Stomach (tissue), 9 donors: Measurements from ENCODE around the gene APOH. TPM values are rescaled to one million over a fixed set of nuclear protein-coding genes. Genes with fewer than 3 reads are reported as not detected.

ENCODE experiments used
- DNase-seq, 2 donors: peaks; one replicate each; pipeline versions ENCODE4 v3.0.0 to v3.0.0-alpha.2; 2013 to 2019
- H3K27ac ChIP-seq, 5 donors: fragments of 200-600 bp in 4 of 5; sonication (generic) in 4 of 5; one replicate each; pipeline ENCODE4 v1.5.1; 2013 to 2019; ENCODE audit warnings: mild to moderate bottlenecking in 1 of 5, moderate library complexity in 1 of 5
- H3K27me3 ChIP-seq, 3 donors: fragments of 200-600 bp; sonication (generic); one replicate each; pipeline ENCODE4 v1.5.1; 2017 to 2019; ENCODE audit warnings: mixed run types in 1 of 3
- H3K36me3 ChIP-seq, 4 donors: fragments of 200-600 bp; sonication (generic); 1 replicate in 3 of 4; 2 replicates in 1 of 4; pipeline ENCODE4 v1.5.1; 2016 to 2019
- H3K4me1 ChIP-seq, 4 donors: fragments of 200-600 bp; sonication (generic); one replicate each; pipeline ENCODE4 v1.5.1; 2016 to 2019
- H3K4me3 ChIP-seq, 4 donors: fragments of 200-600 bp; sonication (generic) in 3 of 4; one replicate each; pipeline ENCODE4 v1.5.1; 2016 to 2019; ENCODE audit warnings: mild to moderate bottlenecking in 1 of 4
- H3K9me3 ChIP-seq, 4 donors: fragments of 200-600 bp; sonication (generic); one replicate each; pipeline ENCODE4 v1.5.1; 2016 to 2019
- EP300 ChIP-seq: sonication (generic); formaldehyde crosslinking; IDR thresholded peaks from one replicate; pipeline ENCODE4 v1.6.1; 2017; ENCODE audit warnings: antibody characterized with exemption
- POLR2A ChIP-seq, 4 donors: fragments of 450-650 bp; IDR thresholded peaks; one replicate each; pipeline ENCODE4 v1.6.1; 2016; ENCODE audit warnings: antibody characterized with exemption in 4 of 4, control low read depth in 2 of 4, mild to moderate bottlenecking in 1 of 4, moderate library complexity in 1 of 4
- POLR2AphosphoS5 ChIP-seq, 3 donors: sonication (generic); formaldehyde crosslinking; IDR thresholded peaks; one replicate each; pipeline ENCODE4 v1.6.1; 2016; ENCODE audit warnings: antibody characterized with exemption in 3 of 3
- WGBS, 5 donors: extraction: QIAGEN DNeasy Blood & Tissue Kit in 3 of 5; methylation state at CpG; one replicate each; pipeline versions ENCODE4 v1.1.5 to v1.1.7; 2013 to 2018; 5-methylcytosine and 5-hydroxymethylcytosine counted together
- intact Hi-C: fragments of 100-400 bp; cut with DNase I; formaldehyde crosslinking; loops from one replicate; pipeline ENCODE4 v1.15.1; 2023; ENCODE audit warnings: low total_unique reads
- polyA plus RNA-seq, 3 donors: library from polyadenylated mRNA; stranded (reverse); fragments of 200-250 nt; gene quantifications; one replicate each; pipeline ENCODE4 v1.2.3, GENCODE V29; 2013
- total RNA-seq, 5 donors: library from RNA; depleted of rRNA; stranded (reverse); fragments of >200 nt; gene quantifications; one replicate each; pipeline versions ENCODE4 v1.1.0 to v1.2.3, GENCODE V29; 2014 to 2016
- TF ChIP-seq, protein P1 (sequence below), 7 experiments: fragments of 450-650 bp in 4 of 7; fragments of 200-600 bp in 3 of 7; sonication (generic) in 3 of 7; IDR thresholded peaks; one replicate each; pipeline ENCODE4 v1.5.1; 2016 to 2019; ENCODE audit warnings: antibody characterized with exemption in 7 of 7, control low read depth in 2 of 7, mild to moderate bottlenecking in 1 of 7
- donor health status: healthy with polysubstance abuse.
- donor health status: Bipolar disorder and iron deficiency.
- donor health status: healthy.

The APOH gene
- total and polyA plus RNA-seq, 8 donors: 0.87 to 22.8 (median 2.0) TPM; not detected in 3

DNA sequence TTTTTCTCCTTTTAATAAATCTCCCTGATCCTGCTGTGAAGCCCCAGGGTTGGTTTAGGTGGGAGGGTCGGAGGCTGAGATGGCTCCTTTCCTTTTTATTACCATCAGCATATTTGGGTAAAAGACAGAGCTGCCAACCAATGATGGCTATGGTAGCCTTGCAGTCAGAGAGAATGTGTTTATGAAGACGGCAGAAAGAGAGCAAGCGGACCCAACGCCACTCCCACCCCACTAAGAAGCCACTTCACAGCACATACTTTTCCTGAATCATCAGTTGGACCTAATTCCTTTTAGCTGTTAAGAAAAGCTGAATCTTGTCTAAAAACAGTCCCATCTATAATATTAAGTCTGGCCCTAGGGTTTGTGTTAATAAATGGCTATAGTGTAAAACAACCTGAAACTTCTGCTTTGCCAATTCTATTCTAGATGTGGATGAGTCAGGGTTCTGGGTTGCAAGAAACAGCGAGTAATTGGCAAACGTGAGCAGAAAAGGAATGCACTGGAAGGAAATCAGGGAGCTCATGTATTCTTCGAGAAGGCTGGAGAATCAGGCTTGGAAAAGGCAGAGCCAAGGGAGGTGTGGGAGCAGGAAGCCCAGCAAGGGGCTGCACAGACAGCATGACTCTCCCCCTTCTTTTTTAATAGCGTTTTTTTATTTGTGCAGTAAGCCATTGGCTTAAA, 39.2 kb upstream of the APOH start:
- WGBS, 5 donors: 64 to 79% (median 77%) methylated on average over 8 of the region's 8 CpGs
- intact Hi-C loops: loop anchor here (10.0 kb wide), 1 partner anchor 306 kb away; no protein-coding TSS in a partner anchor

DNA sequence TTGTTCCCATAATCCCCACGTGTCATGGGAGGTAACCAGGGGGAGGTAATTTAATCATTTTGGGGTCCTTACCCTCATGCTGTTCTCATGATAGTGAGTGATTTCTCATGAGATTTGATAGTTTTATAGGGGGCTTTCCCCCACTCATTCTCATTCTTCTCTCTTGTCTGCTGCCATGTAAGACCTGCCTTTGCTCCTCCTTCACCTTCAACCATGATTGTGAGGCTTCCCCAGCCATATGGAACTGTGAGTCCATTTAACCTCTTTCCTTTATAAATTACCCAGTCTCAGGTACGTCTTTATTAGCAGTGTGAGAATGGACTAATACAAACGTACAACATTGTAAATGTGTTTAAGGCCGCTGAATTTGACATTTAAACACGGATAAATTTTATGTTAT, 35.5 kb upstream of the APOH start:
- 90 to 97% (median 94%) methylated on average over 5 of the region's 5 CpGs for WGBS, 5 donors
- H3K4me3 ChIP-seq: no peak overlapping the region
- H3K36me3 ChIP-seq: no peaks in the 10 kb centered on the region
- no peaks in the 10 kb centered on the region for H3K27me3 ChIP-seq
- H3K27ac ChIP-seq: no peak overlapping the region
- no peaks in the 10 kb centered on the region for H3K9me3 ChIP-seq
- no peak for TF ChIP-seq EP300
- TF ChIP-seq POLR2A (IDR thresholded peaks at IDR 0.05): no peak
- intact Hi-C loops: loop anchor here (5.0 to 10.0 kb wide), 2 partner anchors 310 to 408 kb away; no protein-coding TSS in a partner anchor
- DNase-seq: no peak
- no peaks in the 10 kb centered on the region for H3K4me1 ChIP-seq

More for the DNA sequence above, 39.2 kb upstream of the APOH start:
- TF ChIP-seq POLR2AphosphoS5 (IDR thresholded peaks at IDR 0.05): no peak
- no peak for TF ChIP-seq POLR2A (IDR thresholded peaks at IDR 0.05)
- TF ChIP-seq, protein P1, sequence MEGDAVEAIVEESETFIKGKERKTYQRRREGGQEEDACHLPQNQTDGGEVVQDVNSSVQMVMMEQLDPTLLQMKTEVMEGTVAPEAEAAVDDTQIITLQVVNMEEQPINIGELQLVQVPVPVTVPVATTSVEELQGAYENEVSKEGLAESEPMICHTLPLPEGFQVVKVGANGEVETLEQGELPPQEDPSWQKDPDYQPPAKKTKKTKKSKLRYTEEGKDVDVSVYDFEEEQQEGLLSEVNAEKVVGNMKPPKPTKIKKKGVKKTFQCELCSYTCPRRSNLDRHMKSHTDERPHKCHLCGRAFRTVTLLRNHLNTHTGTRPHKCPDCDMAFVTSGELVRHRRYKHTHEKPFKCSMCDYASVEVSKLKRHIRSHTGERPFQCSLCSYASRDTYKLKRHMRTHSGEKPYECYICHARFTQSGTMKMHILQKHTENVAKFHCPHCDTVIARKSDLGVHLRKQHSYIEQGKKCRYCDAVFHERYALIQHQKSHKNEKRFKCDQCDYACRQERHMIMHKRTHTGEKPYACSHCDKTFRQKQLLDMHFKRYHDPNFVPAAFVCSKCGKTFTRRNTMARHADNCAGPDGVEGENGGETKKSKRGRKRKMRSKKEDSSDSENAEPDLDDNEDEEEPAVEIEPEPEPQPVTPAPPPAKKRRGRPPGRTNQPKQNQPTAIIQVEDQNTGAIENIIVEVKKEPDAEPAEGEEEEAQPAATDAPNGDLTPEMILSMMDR (IDR thresholded peaks at IDR 0.05): no peak
- TF ChIP-seq EP300: no peak
- peak in 1 of 2 donors; percentile 60 for DNase-seq
- H3K4me1 ChIP-seq: peaks cover 0 to 8% (median 3%) of the 10 kb centered on the region in 4 donors
- H3K9me3 ChIP-seq: peaks cover 0 to 6% (median 5%) of the 10 kb centered on the region in 4 donors
- no peak overlapping the region for H3K4me3 ChIP-seq
- no peaks in the 10 kb centered on the region for H3K27me3 ChIP-seq
- H3K36me3 ChIP-seq: no peaks in the 10 kb centered on the region
- H3K27ac ChIP-seq: no peak overlapping the region

DNA sequence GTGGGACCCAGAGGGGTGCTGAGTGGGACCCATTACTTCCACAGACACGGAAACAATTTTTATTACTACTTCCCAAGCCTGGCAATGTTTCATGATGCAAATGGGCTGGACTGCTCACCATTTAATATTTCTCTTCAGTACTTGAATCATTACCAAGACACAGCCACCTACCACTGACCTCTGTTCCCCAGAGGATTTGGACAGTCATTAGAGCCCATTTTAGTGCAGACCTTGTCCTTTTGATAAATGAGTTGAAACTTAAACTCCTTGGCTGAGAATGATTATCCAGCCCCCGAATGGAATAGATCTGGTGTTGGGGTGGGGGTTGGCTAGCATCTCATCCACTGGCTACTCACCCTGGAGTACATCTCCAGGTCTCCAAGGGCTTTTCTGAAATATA, 33.6 kb upstream of the APOH start:
- DNase-seq: no peak
- intact Hi-C loops: loop anchor here (5.0 to 10.0 kb wide), 2 partner anchors 312 to 410 kb away; no protein-coding TSS in a partner anchor
- Histone ChIP-seq H3K27me3 (no peaks in the 10 kb centered on the region), H3K4me1 (no peaks in the 10 kb centered on the region), H3K27ac (no peak overlapping the region), H3K9me3 (no peaks in the 10 kb centered on the region), H3K36me3 (no peaks in the 10 kb centered on the region), H3K4me3 (no peak overlapping the region)
- 53 to 74% (median 70%) methylated on average over 2 of the region's 2 CpGs for WGBS, 5 donors
- TF ChIP-seq, protein P1 (IDR thresholded peaks at IDR 0.05): no peak
- no peak for TF ChIP-seq POLR2A (IDR thresholded peaks at IDR 0.05)
- TF ChIP-seq POLR2AphosphoS5 (IDR thresholded peaks at IDR 0.05): no peak
- TF ChIP-seq EP300: no peak

DNA sequence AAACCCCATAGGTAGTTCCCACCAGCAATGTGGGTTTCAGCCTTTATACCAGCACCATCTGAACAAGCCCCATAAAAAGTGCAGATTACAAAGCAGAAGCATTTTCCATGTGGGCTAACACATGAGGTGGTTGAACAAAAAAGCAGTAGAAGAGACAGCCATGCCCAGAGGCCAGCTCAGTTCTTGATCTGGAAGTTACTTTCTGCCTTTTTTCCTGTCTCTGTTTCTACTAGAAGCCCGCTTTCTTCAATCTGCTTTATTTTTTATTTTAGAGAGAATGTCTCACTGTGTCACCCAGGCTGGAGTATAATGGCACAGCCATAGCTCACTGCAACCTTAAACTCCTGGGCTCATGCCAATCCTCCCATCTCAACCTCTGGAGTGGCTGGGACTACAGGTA, 31.5 kb upstream of the APOH start:
- Histone ChIP-seq H3K27ac (no peak overlapping the region), H3K4me3 (no peak overlapping the region), H3K9me3 (no peaks in the 10 kb centered on the region), H3K4me1 (no peaks in the 10 kb centered on the region), H3K27me3 (no peaks in the 10 kb centered on the region), H3K36me3 (no peaks in the 10 kb centered on the region)
- 65 to 100% (median 100%) methylated on average over 1 of the region's 1 CpG for WGBS, 5 donors
- intact Hi-C loops: loop anchor here (5.0 to 10.0 kb wide), 2 partner anchors 314 to 412 kb away; no protein-coding TSS in a partner anchor
- no peak for DNase-seq
- TF ChIP-seq POLR2A (IDR thresholded peaks at IDR 0.05): no peak
- TF ChIP-seq, protein P1 (IDR thresholded peaks at IDR 0.05): no peak
- no peak for TF ChIP-seq EP300
- TF ChIP-seq POLR2AphosphoS5 (IDR thresholded peaks at IDR 0.05): no peak

DNA sequence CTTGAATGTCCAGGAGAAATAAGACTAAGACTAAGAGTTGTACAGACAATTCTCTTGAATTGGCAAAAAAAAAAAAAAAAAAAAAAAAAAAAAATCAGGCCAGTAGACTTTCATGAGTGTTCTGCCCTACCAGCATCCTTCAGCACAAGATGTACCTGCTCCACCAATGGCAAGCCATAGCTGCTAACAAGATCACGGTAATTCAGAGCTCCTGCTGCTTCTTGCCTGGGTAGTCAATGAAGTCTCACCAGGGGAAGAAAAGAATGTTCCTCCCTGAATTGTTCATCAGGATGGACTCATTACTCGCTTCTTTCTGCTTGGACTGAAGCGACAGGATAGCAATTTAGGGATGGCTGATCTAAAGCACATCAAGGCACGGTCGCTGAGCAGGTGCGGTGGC, 31.1 kb upstream of the APOH start:
- Histone ChIP-seq H3K4me3 (no peak overlapping the region), H3K27me3 (no peaks in the 10 kb centered on the region), H3K27ac (no peak overlapping the region), H3K36me3 (no peaks in the 10 kb centered on the region), H3K9me3 (no peaks in the 10 kb centered on the region), H3K4me1 (peaks cover 0 to 4% (median 1%) of the 10 kb centered on the region in 4 donors)
- TF ChIP-seq POLR2A (IDR thresholded peaks at IDR 0.05) (no peak), EP300 (no peak), POLR2AphosphoS5 (IDR thresholded peaks at IDR 0.05) (no peak)
- TF ChIP-seq, protein P1 (IDR thresholded peaks at IDR 0.05): no peak
- intact Hi-C loops: loop anchor here (5.0 to 10.0 kb wide), 2 partner anchors 315 to 412 kb away; no protein-coding TSS in a partner anchor
- no peak for DNase-seq
- WGBS, 5 donors: 88 to 99% (median 96%) methylated on average over 6 of the region's 6 CpGs
